CD4-positive, CD25-positive, alpha-beta regulatory T cell (primary cell): ENCODE data around the gene FOXB2. TPM values are rescaled to one million over a fixed set of nuclear protein-coding genes. Genes with fewer than 3 reads are reported as not detected.

Source experiments
- ATAC-seq, 2 donors: fragments of 150-1000 bp; cut with Tn5 transposase; one replicate each; pipeline ENCODE4 v1.10.0; 2021; ENCODE audit warnings: low read depth in 2 of 2, moderate number of reproducible peaks in 2 of 2, moderate library complexity in 1 of 2
- DNase-seq, 3 donors: peaks; one replicate each; pipeline versions ENCODE4 v3.0.0 to v3.0.0-alpha.2; 2012 to 2022; ENCODE audit warnings: mixed read lengths in 1 of 3
- H3K27ac ChIP-seq: one replicate; pipeline ENCODE4 v1.7.0; 2013; ENCODE audit warnings: mild to moderate bottlenecking, low read length; ENCODE audit not compliant: insufficient read depth, poor library complexity, severe bottlenecking
- H3K27me3 ChIP-seq: one replicate; pipeline ENCODE4 v1.7.0; 2013; ENCODE audit warnings: low read length; ENCODE audit not compliant: control insufficient read depth, insufficient read depth
- H3K36me3 ChIP-seq: one replicate; pipeline ENCODE4 v1.7.0; 2013; ENCODE audit warnings: mild to moderate bottlenecking, low read length, moderate library complexity; ENCODE audit not compliant: control insufficient read depth, insufficient read depth
- H3K4me1 ChIP-seq: 2 replicates; pipeline ENCODE4 v1.7.0; 2013; ENCODE audit warnings: mild to moderate bottlenecking, low read length; ENCODE audit not compliant: insufficient read depth, control insufficient read depth, poor library complexity, severe bottlenecking
- H3K4me3 ChIP-seq: one replicate; pipeline ENCODE4 v1.7.0; 2013; ENCODE audit warnings: low read depth, mild to moderate bottlenecking, low read length, moderate library complexity
- H3K9me3 ChIP-seq, 2 experiments: 1 replicate in 1 of 2; 2 replicates in 1 of 2; pipeline ENCODE4 v1.7.0; 2013; ENCODE audit warnings: low read length in 2 of 2, mild to moderate bottlenecking in 1 of 2, moderate library complexity in 1 of 2; ENCODE audit not compliant: control insufficient read depth in 2 of 2
- H3K27ac Mint-ChIP-seq, 3 donors: one replicate each; pipeline ENCODE4 v1.8.0; 2020 to 2022; ENCODE audit warnings: mild to moderate bottlenecking in 3 of 3, mixed read lengths in 3 of 3, moderate library complexity in 2 of 3
- H3K27me3 Mint-ChIP-seq: one replicate; pipeline ENCODE4 v1.8.0; 2022; ENCODE audit warnings: mild to moderate bottlenecking, mixed read lengths
- H3K36me3 Mint-ChIP-seq: one replicate; pipeline ENCODE4 v1.8.0; 2020; ENCODE audit warnings: mixed read lengths
- H3K4me1 Mint-ChIP-seq, 4 donors: one replicate each; pipeline ENCODE4 v1.8.0; 2020 to 2022; ENCODE audit warnings: mixed read lengths in 4 of 4, mild to moderate bottlenecking in 1 of 4
- H3K4me3 Mint-ChIP-seq, 4 donors: one replicate each; pipeline ENCODE4 v1.8.0; 2020 to 2022; ENCODE audit warnings: mild to moderate bottlenecking in 4 of 4, mixed read lengths in 4 of 4, moderate library complexity in 3 of 4
- H3K9me3 Mint-ChIP-seq, 7 donors: one replicate each; pipeline ENCODE4 v1.8.0; 2020 to 2022; ENCODE audit warnings: mixed read lengths in 7 of 7, mild to moderate bottlenecking in 3 of 7, moderate library complexity in 2 of 7
- polyA plus RNA-seq, 4 donors: library from polyadenylated mRNA; unstranded; fragments of 300-500 nt; fragmentation: Illumina TruSeq; gene quantifications; one replicate each; pipeline ENCODE4 v1.2.3, GENCODE V29; 2021
- total RNA-seq: library from RNA; stranded (reverse); gene quantifications from one replicate; pipeline ENCODE4 v1.2.3, GENCODE V29; 2022

The FOXB2 gene
- total and polyA plus RNA-seq, 5 donors from 2014 or later = not detected

GRCh38 chr9:77021291-77021894 lies 1.9 kb downstream of the FOXB2 start:
- Mint-ChIP-seq H3K27ac (no peak overlapping the region), H3K9me3 (no peaks in the 10 kb centered on the region), H3K4me1 (peaks cover 0 to 38% (median 15%) of the 10 kb centered on the region in 4 donors), H3K36me3 (no peaks in the 10 kb centered on the region), H3K27me3 (peaks cover 74% of the 10 kb centered on the region), H3K4me3 (peak overlapping the region; percentile 6 to 58 (median 46))
- ATAC-seq (no peak), DNase-seq (no peak)
- H3K36me3 ChIP-seq = no peaks in the 10 kb centered on the region
- no peak overlapping the region for H3K4me3 ChIP-seq
- peaks cover 30% of the 10 kb centered on the region for H3K27me3 ChIP-seq
- no peaks in the 10 kb centered on the region for H3K9me3 ChIP-seq
- H3K4me1 ChIP-seq = peaks cover 10% of the 10 kb centered on the region
- H3K27ac ChIP-seq = no peak overlapping the region

GRCh38 chr9:77021922-77022782 lies 2.7 kb downstream of the FOXB2 start:
- Mint-ChIP-seq H3K27me3 (peaks cover 67% of the 10 kb centered on the region), H3K36me3 (no peaks in the 10 kb centered on the region), H3K9me3 (no peaks in the 10 kb centered on the region), H3K27ac (no peak overlapping the region), H3K4me3 (peak overlapping the region in 3 of 4 donors; percentile 36 to 76 (median 51)), H3K4me1 (peaks cover 0 to 38% (median 15%) of the 10 kb centered on the region in 4 donors)
- no peaks in the 10 kb centered on the region for H3K36me3 ChIP-seq
- DNase-seq = no peak
- H3K9me3 ChIP-seq = no peaks in the 10 kb centered on the region
- H3K4me3 ChIP-seq = no peak overlapping the region
- no peak for ATAC-seq
- no peak overlapping the region for H3K27ac ChIP-seq
- H3K27me3 ChIP-seq = peaks cover 24% of the 10 kb centered on the region
- peaks cover 10% of the 10 kb centered on the region for H3K4me1 ChIP-seq

GRCh38 chr9:77022783-77023440 lies 3.5 kb downstream of the FOXB2 start:
- H3K36me3 ChIP-seq = no peaks in the 10 kb centered on the region
- peak overlapping the region in 1 of 4 donors; percentile 56 for H3K4me3 Mint-ChIP-seq
- ATAC-seq = no peak
- peaks cover 10% of the 10 kb centered on the region for H3K4me1 ChIP-seq
- no peak overlapping the region for H3K4me3 ChIP-seq
- no peak overlapping the region for H3K27ac ChIP-seq
- no peaks in the 10 kb centered on the region for H3K36me3 Mint-ChIP-seq
- no peaks in the 10 kb centered on the region for H3K9me3 Mint-ChIP-seq
- no peaks in the 10 kb centered on the region for H3K9me3 ChIP-seq
- peaks cover 0 to 34% (median 13%) of the 10 kb centered on the region in 4 donors for H3K4me1 Mint-ChIP-seq
- H3K27ac Mint-ChIP-seq = no peak overlapping the region
- DNase-seq = no peak
- peaks cover 22% of the 10 kb centered on the region for H3K27me3 ChIP-seq
- H3K27me3 Mint-ChIP-seq = peaks cover 59% of the 10 kb centered on the region

GRCh38 chr9:77023726-77024125 lies 4.3 kb downstream of the FOXB2 start:
- Histone ChIP-seq H3K9me3 (no peaks in the 10 kb centered on the region), H3K27ac (no peak overlapping the region), H3K36me3 (no peaks in the 10 kb centered on the region), H3K4me1 (peaks cover 10% of the 10 kb centered on the region), H3K27me3 (peaks cover 22% of the 10 kb centered on the region), H3K4me3 (no peak overlapping the region)
- Mint-ChIP-seq H3K36me3 (no peaks in the 10 kb centered on the region), H3K9me3 (no peaks in the 10 kb centered on the region), H3K4me3 (no peak overlapping the region), H3K4me1 (peaks cover 0 to 31% (median 9%) of the 10 kb centered on the region in 4 donors), H3K27me3 (peaks cover 55% of the 10 kb centered on the region), H3K27ac (no peak overlapping the region)
- no peak for ATAC-seq
- DNase-seq = no peak

GRCh38 chr9:77024776-77025545 lies 5.5 kb downstream of the FOXB2 start:
- no peak overlapping the region for H3K27ac Mint-ChIP-seq
- H3K4me1 ChIP-seq = peaks cover 10% of the 10 kb centered on the region
- no peaks in the 10 kb centered on the region for H3K9me3 ChIP-seq
- no peaks in the 10 kb centered on the region for H3K36me3 ChIP-seq
- no peak overlapping the region for H3K4me3 ChIP-seq
- H3K4me1 Mint-ChIP-seq = peaks cover 0 to 20% (median 9%) of the 10 kb centered on the region in 4 donors
- no peak overlapping the region for H3K27ac ChIP-seq
- peaks cover 22% of the 10 kb centered on the region for H3K27me3 ChIP-seq
- H3K4me3 Mint-ChIP-seq = no peak overlapping the region
- no peaks in the 10 kb centered on the region for H3K9me3 Mint-ChIP-seq
- no peak for ATAC-seq
- peaks cover 61% of the 10 kb centered on the region for H3K27me3 Mint-ChIP-seq
- DNase-seq = no peak
- H3K36me3 Mint-ChIP-seq = no peaks in the 10 kb centered on the region

GRCh38 chr9:77028478-77028877 lies 9.0 kb downstream of the FOXB2 start:
- H3K27me3 Mint-ChIP-seq = peaks cover 47% of the 10 kb centered on the region

GRCh38 chr9:77030045-77030444 lies 10.6 kb downstream of the FOXB2 start:
- no peak for ATAC-seq
- Mint-ChIP-seq H3K36me3 (no peaks in the 10 kb centered on the region), H3K4me1 (no peaks in the 10 kb centered on the region), H3K9me3 (peaks cover 0 to 2% (median 0%) of the 10 kb centered on the region in 7 donors), H3K4me3 (no peak overlapping the region), H3K27me3 (peaks cover 37% of the 10 kb centered on the region), H3K27ac (no peak overlapping the region)
- Histone ChIP-seq H3K27ac (no peak overlapping the region), H3K27me3 (peaks cover 11% of the 10 kb centered on the region), H3K4me1 (no peaks in the 10 kb centered on the region), H3K9me3 (no peaks in the 10 kb centered on the region), H3K36me3 (no peaks in the 10 kb centered on the region), H3K4me3 (no peak overlapping the region)
- no peak for DNase-seq

More at GRCh38 chr9:77028478-77028877, 9.0 kb downstream of the FOXB2 start:
- no peak overlapping the region for H3K27ac Mint-ChIP-seq
- no peak overlapping the region for H3K27ac ChIP-seq
- ATAC-seq (no peak), DNase-seq (no peak)
- H3K4me3 Mint-ChIP-seq = no peak overlapping the region
- H3K36me3 ChIP-seq = no peaks in the 10 kb centered on the region
- H3K36me3 Mint-ChIP-seq = no peaks in the 10 kb centered on the region
- H3K4me1 ChIP-seq = no peaks in the 10 kb centered on the region
- peaks cover 12% of the 10 kb centered on the region for H3K27me3 ChIP-seq
- no peak overlapping the region for H3K4me3 ChIP-seq
- H3K9me3 Mint-ChIP-seq = peaks cover 0 to 2% (median 0%) of the 10 kb centered on the region in 7 donors
- no peaks in the 10 kb centered on the region for H3K4me1 Mint-ChIP-seq
- no peaks in the 10 kb centered on the region for H3K9me3 ChIP-seq
